Retinal pigment epithelial cell (primary cell): ENCODE data around the gene DDA1.
"Not testable (repeated sequence)": the region's sequence is repeated elsewhere in the genome, so short reads cannot be mapped to it uniquely, and the experiment has no call there.

Source experiments
- DNase-seq: peaks from one replicate; pipeline ENCODE4 v3.0.0-alpha.2; 2010; ENCODE audit warnings: low read depth
- H3K4me3 ChIP-seq: 2 replicates; pipeline ENCODE4 v1.5.1; 2011; ENCODE audit warnings: mild to moderate bottlenecking, low read length, control low read depth, moderate library complexity
- TF ChIP-seq, protein P1 (sequence below): conservative IDR thresholded peaks from 2 replicates; pipeline ENCODE4 v1.5.1; 2011; ENCODE audit warnings: low read depth, low read length, control low read depth, inconsistent platforms

DDA1 gene

DNA sequence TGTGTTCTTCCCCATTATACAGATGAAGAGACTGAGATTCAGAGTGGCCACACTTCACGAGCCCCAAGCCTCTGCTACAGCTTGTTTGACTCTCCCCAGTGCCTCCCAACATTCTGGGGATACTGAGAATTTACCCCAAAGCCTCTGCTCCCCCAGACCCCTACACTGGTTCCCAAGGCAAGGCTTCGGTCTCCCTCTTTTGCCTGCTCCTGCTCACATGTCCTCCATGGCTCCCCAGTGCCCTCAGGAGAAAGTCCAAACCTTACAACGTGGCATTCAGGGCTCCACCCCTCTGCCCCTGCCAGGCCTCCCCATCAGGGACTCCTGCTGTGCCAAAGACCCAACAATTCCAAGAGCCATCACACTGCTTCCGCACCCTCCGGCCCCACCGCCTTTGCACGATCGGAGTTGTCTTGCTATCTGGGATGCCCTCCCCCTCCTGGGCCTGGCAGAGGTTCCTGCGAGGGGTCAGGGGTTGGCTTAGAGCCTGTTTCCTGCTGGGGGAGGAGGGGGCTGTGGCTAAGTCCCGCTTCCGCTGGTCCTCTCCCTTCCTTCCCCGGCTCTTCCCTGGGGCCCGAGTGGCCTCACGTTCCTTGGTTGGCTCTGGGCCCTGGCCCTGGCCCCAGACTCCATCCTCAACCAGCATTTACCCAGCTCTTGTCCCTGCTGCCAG is 43.4 kb downstream of the DDA1 start:
- TF ChIP-seq, protein P1, sequence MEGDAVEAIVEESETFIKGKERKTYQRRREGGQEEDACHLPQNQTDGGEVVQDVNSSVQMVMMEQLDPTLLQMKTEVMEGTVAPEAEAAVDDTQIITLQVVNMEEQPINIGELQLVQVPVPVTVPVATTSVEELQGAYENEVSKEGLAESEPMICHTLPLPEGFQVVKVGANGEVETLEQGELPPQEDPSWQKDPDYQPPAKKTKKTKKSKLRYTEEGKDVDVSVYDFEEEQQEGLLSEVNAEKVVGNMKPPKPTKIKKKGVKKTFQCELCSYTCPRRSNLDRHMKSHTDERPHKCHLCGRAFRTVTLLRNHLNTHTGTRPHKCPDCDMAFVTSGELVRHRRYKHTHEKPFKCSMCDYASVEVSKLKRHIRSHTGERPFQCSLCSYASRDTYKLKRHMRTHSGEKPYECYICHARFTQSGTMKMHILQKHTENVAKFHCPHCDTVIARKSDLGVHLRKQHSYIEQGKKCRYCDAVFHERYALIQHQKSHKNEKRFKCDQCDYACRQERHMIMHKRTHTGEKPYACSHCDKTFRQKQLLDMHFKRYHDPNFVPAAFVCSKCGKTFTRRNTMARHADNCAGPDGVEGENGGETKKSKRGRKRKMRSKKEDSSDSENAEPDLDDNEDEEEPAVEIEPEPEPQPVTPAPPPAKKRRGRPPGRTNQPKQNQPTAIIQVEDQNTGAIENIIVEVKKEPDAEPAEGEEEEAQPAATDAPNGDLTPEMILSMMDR, result no peak
- DNase-seq, result no peak

DNA sequence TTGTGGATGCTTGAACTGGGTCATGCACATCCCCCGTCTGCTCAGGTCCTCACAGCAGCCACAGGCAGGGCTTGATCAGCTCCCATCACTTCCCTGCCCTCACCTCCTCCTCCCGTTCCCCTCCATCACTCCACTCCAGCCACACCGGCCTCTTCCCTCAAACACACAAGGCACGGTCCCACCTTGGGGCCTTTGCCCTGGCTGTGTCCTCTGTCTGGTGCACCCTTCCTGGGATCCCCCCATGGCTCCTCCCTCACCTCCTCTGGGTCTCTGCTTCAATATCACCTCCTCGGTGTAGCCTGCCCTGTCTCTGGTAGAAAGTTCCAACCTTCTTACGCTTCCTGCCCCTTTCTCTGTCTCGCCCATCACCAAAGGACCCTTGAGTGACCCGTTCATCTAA is 44.0 kb downstream of the DDA1 start:
- no peak overlapping the region for H3K4me3 ChIP-seq
- TF ChIP-seq, protein P1, result no peak
- no peak for DNase-seq

More for the DNA sequence above, 43.4 kb downstream of the DDA1 start:
- H3K4me3 ChIP-seq, result no peak overlapping the region

DNA sequence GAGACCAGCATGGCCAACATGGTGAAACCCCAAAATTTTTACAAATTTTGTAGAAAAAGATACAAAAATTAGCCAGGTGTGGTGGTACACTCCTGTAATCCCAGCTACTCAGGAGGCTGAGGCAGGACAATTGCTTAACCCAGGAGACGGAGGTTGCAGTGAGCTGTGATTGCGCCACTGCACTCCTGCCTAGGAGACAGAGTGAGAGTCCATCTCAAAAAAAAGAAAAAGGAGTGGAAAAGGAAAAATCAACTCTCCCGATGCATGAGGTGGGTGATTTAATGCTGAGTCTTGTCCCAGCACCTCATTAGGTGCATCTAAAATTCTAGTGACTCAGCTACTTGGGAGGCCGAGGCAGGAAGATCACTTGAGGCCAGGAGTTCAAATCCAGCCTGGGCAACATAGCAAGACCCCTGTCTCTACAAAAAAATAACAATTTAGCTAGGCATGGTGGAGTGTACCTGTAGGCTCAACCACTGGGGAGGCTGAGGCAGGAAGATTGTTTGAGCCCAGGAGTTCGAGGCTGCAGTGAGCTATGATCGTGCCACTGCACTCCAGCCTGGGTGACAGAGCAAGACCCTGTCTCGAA is 47.8 kb downstream of the DDA1 start:
- TF ChIP-seq, protein P1, result no peak
- H3K4me3 ChIP-seq, result no peak overlapping the region
- DNase-seq, result no peak

DNA sequence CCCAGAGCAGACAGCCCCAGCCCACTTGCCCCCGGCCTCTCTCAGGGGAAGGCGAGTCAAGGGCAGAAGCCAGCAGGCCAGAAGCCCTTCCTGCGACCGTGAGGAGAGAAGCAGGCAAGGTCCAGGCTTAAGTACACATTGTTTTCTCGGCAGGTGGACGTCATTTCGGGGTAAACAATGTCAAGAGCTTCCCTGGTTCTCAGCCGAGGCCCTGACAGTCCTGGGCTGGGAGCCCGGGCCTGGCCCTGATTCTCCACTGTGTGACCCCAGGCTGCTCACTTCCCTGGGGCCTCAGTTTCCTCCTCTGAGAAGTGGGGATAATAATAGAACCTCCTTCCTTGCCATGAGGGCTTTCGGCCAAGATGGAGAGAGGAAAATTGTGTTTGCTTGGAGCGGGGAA is 48.4 kb downstream of the DDA1 start:
- H3K4me3 ChIP-seq, result no peak overlapping the region
- TF ChIP-seq, protein P1, result no peak
- DNase-seq, result no peak

DNA sequence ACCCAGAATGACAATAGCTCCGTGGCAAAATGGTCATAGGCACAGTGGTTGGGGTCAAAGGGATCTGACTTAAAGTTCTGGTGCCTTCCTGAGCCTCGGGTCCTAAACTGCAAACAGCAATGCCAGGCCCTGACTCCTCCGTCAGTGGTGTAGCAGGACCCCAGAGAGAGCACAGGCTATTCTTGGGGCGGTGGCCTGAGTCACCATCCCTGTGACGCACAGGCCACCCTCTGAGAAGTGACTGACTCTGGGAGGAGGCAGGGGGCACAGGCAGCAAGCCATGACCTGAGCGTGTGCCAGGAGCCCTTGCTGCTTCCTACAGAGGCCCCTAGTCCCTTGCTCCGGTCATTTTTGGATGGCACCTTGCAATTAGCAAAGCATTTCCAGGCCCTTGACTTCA is 49.0 kb downstream of the DDA1 start:
- DNase-seq, result no peak
- no peak overlapping the region for H3K4me3 ChIP-seq
- TF ChIP-seq, protein P1, result no peak

DNA sequence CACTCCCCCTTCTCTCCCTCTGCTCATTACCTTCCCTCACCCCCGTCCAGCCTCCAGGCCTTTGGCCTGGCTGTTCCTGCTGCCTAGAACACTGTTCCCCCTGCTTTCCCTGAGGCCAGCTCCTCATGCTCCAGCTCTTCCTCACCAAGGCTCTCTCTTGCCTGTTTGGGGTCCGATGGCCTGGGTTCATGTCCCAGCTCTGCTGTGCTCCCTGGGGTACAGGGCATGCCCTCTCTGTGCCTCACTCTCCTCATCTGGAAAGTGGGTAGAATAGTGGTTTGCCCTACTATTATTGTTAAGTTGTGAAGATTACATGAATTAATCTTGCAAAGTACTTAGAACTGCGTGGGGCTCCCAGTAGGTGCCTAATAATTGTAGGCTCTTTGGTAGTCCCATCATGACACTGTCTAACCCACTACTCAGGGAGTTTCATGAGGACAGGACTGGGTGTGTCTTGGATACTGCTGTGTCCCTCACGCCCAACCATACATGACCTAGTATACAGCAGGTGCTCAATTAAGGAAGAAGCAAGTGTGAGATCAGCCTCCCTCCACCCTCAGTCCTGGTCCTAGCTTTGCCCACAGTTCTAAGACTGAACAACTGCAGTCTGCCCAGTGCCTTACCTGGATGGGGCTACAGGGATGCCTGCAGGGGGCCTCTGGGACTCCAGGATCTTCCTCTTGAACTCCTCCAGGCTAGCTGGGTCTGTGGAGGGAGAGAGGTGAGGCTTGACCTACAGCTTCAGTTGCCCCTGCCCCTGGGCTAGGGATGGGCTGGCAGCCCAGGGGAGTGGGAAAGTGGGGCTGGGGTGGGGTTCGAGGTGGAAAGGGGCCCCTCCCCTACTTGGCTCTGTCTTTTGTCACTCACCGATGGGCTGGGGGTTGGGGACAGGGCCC is 50.8 kb downstream of the DDA1 start:
- H3K4me3 ChIP-seq, result no peak overlapping the region
- DNase-seq, result no peak
- TF ChIP-seq, protein P1, result no peak

DNA sequence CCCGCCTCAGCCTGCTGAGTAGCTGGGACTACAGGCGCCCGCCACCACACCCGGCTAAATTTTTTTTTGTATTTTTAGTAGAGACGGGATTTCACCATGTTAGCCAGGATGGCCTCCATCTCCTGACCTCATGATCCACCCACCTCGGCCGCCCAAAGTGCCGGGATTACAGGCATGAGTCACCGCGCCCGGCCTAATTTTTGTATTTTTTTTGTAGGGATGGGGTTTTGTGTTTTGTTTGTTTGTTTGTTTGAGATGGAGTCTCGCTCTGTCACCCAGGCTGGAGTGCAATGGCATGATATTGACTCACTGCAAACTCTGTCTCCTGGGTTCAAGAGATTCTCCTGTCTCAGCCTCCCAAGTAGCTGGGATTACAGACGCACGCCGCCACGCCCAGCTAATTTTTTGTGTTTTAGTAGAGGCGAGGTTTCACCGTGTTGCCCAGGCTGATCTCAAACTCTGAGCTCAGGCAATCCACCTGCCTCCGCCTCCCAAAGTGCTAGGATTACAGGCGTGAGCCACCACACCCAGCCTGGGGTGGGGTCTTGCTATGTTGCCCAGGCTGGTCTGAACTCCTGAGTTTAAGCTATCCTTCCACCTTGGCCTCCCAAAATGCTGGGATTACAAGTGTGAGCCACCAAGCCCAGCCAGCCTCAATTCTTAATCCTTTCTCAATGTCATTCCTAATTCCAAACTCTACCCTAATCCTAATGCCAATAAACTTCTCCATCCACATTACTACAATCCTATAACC is 54.7 kb downstream of the DDA1 start:
- not testable (repeated sequence) for H3K4me3 ChIP-seq

More for the DNA sequence above, 54.7 kb downstream of the DDA1 start:
- DNase-seq, result not testable (repeated sequence)
